ENCODE results near the gene NUTM2D. TPM values are rescaled to one million over a fixed set of nuclear protein-coding genes. Genes with fewer than 3 reads are reported as not detected.
A peak's percentile ranks its signal among the peaks of the same experiment; 100 is the strongest.
"Not testable (repeated sequence)": the region's sequence is repeated elsewhere in the genome, so short reads cannot be mapped to it uniquely, and the experiment has no call there.

The NUTM2D gene
- total and polyA plus RNA-seq, 9 of the 15 experiments (the other 6 are each of a cell fraction or from before 2014, with no cell fraction given): 0.01 to 8.6 (median 5.3) TPM

- H3K27ac ChIP-seq (ENCODE audit: extremely low read depth, low read depth, low read length); ATAC-seq; H3K4me3 ChIP-seq; H4K20me1 ChIP-seq (replicated peaks; ENCODE audit: control insufficient read depth, insufficient read depth, low read length); H2AFZ ChIP-seq (ENCODE audit: low read depth, low read length); H3K9me3 ChIP-seq (replicated peaks; ENCODE audit: control insufficient read depth, insufficient read depth, low read depth, low read length); POLR2A ChIA-PET; H3K9me1 ChIP-seq (ENCODE audit: control insufficient read depth, insufficient read depth, low read length); intact Hi-C loops (cut with micrococcal nuclease); H3K9ac ChIP-seq (ENCODE audit: insufficient read depth in 1 of 2, low read depth in 2 of 2, low read length in 2 of 2); H3K79me2 ChIP-seq (ENCODE audit: control insufficient read depth, insufficient read depth, low read length); BruUV-seq (replicated peaks); FAIRE-seq; H3K4me1 ChIP-seq (replicated peaks in 1 of 2; ENCODE audit: control insufficient read depth in 2 of 2, insufficient read depth in 2 of 2, low read length in 2 of 2); CTCF ChIA-PET (ENCODE audit: low intra/inter-chr PET ratio); DNase-seq (ENCODE audit: extremely low read depth in 1 of 4, low spot score in 3 of 4); H3K36me3 ChIP-seq (ENCODE audit: control insufficient read depth, insufficient read depth, low read length); H3K27me3 ChIP-seq (ENCODE audit: control insufficient read depth in 2 of 2, insufficient read depth in 2 of 2, low read length in 2 of 2); H3K4me2 ChIP-seq (ENCODE audit: insufficient read depth, low read length): not testable (repeated sequence)
- in situ Hi-C loops (cut with MboI): loop anchor here (25.0 kb wide), 1 partner anchor 98 kb away; the partner anchor contains the start of gene MINPP1
- peak; percentile 57 for TF ChIP-seq ZNF146 (CRISPR knock-in tag; IDR thresholded peaks at IDR 0.05; ENCODE audit: unreplicated experiment)
- 44% methylated on average over 1 of the region's 1 CpG for WGBS (ENCODE audit: insufficient coverage, low coverage, missing lambda C conversion rate)
Observed at GRCh38 chr10:87413921-87414320, 56.4 kb downstream of the NUTM2D start.

Small RNA genes within 50 kb of the gene (small RNA-seq; reads per million reads assigned to genes)
- not detected for gene AL355334.1

Other genes starting within 250 kb of the NUTM2D start
- gene NUTM2A, start 132.3 kb upstream of the NUTM2D start, total RNA-seq (2014; rRNA removed): 1.9 and 2.6 TPM in 2 replicates
- 0.07 and 0.10 TPM in 2 replicates for gene NUTM2A, start 132.3 kb upstream of the NUTM2D start, total RNA-seq (2014; rRNA removed; fragmentation: Illumina TruSeq; extraction: Trizol)
- 0.49 and 0.83 TPM in 2 replicates for gene NUTM2A, start 132.3 kb upstream of the NUTM2D start, total RNA-seq (2015; rRNA removed; fragmentation: Illumina TruSeq; extraction: Trizol)
- 1.6 and 2.8 TPM in 2 replicates for gene NUTM2A, start 132.3 kb upstream of the NUTM2D start, total RNA-seq (2021)
- 0.32 and 0.42 TPM in 2 replicates for gene NUTM2A, start 132.3 kb upstream of the NUTM2D start, polyA plus RNA-seq (2011; rRNA removed)
- gene NUTM2A, start 132.3 kb upstream of the NUTM2D start, polyA plus RNA-seq (2014; fragmentation: Illumina TruSeq; extraction: Trizol): 0.22 and 0.89 TPM in 2 replicates
- gene NUTM2A, start 132.3 kb upstream of the NUTM2D start, polyA plus RNA-seq (2014; fragmentation: Nextera tagmentation; extraction: Ambion mirVana): not detected
- gene NUTM2A, start 132.3 kb upstream of the NUTM2D start, polyA plus RNA-seq (2014; rRNA removed): 1.4 and 1.6 TPM in 2 replicates
- gene MINPP1, start 147.1 kb downstream of the NUTM2D start, total RNA-seq (2014; rRNA removed): 27.2 and 29.5 TPM in 2 replicates
- gene MINPP1, start 147.1 kb downstream of the NUTM2D start, total RNA-seq (2014; rRNA removed; fragmentation: Illumina TruSeq; extraction: Trizol): 33.9 and 39.9 TPM in 2 replicates
- 23.1 and 23.3 TPM in 2 replicates for gene MINPP1, start 147.1 kb downstream of the NUTM2D start, total RNA-seq (2015; rRNA removed; fragmentation: Illumina TruSeq; extraction: Trizol)
- 41.4 and 44.5 TPM in 2 replicates for gene MINPP1, start 147.1 kb downstream of the NUTM2D start, total RNA-seq (2021)
- gene MINPP1, start 147.1 kb downstream of the NUTM2D start, polyA plus RNA-seq (2011; rRNA removed): 8.5 and 12.6 TPM in 2 replicates
- 35.4 and 36.2 TPM in 2 replicates for gene MINPP1, start 147.1 kb downstream of the NUTM2D start, polyA plus RNA-seq (2014; fragmentation: Illumina TruSeq; extraction: Trizol)
- gene MINPP1, start 147.1 kb downstream of the NUTM2D start, polyA plus RNA-seq (2014; fragmentation: Nextera tagmentation; extraction: Ambion mirVana): 10 to 100 TPM; 11.5 to 12.0 TPM
- 22.7 and 27.1 TPM in 2 replicates for gene MINPP1, start 147.1 kb downstream of the NUTM2D start, polyA plus RNA-seq (2014; rRNA removed)